Esophagus squamous epithelium (tissue), 5 donors: ENCODE measurements around the gene NT5DC2. TPM values are rescaled to one million over a fixed set of nuclear protein-coding genes. Genes with fewer than 3 reads are reported as not detected.

ENCODE experiments used
- DNase-seq: peaks from one replicate; lab custom pipeline; 2025; lab: John Stamatoyannopoulos, UW
- H3K27ac ChIP-seq, 4 donors: fragments of 200-600 bp; sonication (generic); one replicate each; pipeline ENCODE4 v1.5.1; 2016 to 2019; ENCODE audit warnings: mild to moderate bottlenecking in 1 of 4
- H3K27me3 ChIP-seq, 4 donors: fragments of 200-600 bp; sonication (generic); 1 replicate in 3 of 4; 2 replicates in 1 of 4; pipeline versions ENCODE4 v1.5.1 to v1.6.0; 2017 to 2021; ENCODE audit warnings: antibody characterized with exemption in 1 of 4
- H3K36me3 ChIP-seq, 3 donors: fragments of 200-600 bp; sonication (generic); one replicate each; pipeline ENCODE4 v1.5.1; 2016 to 2019
- H3K4me1 ChIP-seq, 3 donors: fragments of 200-600 bp; sonication (generic); one replicate each; pipeline ENCODE4 v1.5.1; 2017 to 2019
- H3K4me3 ChIP-seq, 4 donors: fragments of 200-600 bp; sonication (generic); 1 replicate in 3 of 4; 2 replicates in 1 of 4; pipeline ENCODE4 v1.5.1; 2016 to 2019; ENCODE audit warnings: mild to moderate bottlenecking in 2 of 4, moderate library complexity in 1 of 4
- H3K9me3 ChIP-seq, 3 donors: fragments of 200-600 bp; sonication (generic); one replicate each; pipeline ENCODE4 v1.5.1; 2016 to 2019
- POLR2A ChIP-seq, 4 donors: fragments of 450-650 bp; IDR thresholded peaks; one replicate each; pipeline ENCODE4 v1.6.1; 2017; ENCODE audit warnings: antibody characterized with exemption in 4 of 4, mild to moderate bottlenecking in 4 of 4, moderate library complexity in 3 of 4
- WGBS, 2 donors: methylation state at CpG; one replicate each; pipeline ENCODE4 v1.1.5; 2018; 5-methylcytosine and 5-hydroxymethylcytosine counted together
- intact Hi-C: fragments of 100-400 bp; cut with DNase I; formaldehyde crosslinking; loops from one replicate; pipeline ENCODE4 v1.15.0; 2022
- total RNA-seq, 4 donors: library from RNA; depleted of rRNA; stranded (reverse); fragments of >200 nt; gene quantifications; one replicate each; pipeline ENCODE4 v1.1.0, GENCODE V29; 2016
- TF ChIP-seq, protein P1 (sequence below), 6 experiments: fragments of 450-650 bp in 4 of 6; fragments of 200-600 bp in 2 of 6; sonication (generic) in 2 of 6; IDR thresholded peaks; one replicate each; pipeline ENCODE4 v1.5.1; 2016 to 2019; ENCODE audit warnings: antibody characterized with exemption in 6 of 6, mild to moderate bottlenecking in 4 of 6, moderate library complexity in 4 of 6
- donor health status: DM: yes; HTN: yes; CAD: no.

NT5DC2 gene
- total RNA-seq, 4 donors from 2014 or later: 58.9 to 79.5 (median 70.2) TPM

DNA sequence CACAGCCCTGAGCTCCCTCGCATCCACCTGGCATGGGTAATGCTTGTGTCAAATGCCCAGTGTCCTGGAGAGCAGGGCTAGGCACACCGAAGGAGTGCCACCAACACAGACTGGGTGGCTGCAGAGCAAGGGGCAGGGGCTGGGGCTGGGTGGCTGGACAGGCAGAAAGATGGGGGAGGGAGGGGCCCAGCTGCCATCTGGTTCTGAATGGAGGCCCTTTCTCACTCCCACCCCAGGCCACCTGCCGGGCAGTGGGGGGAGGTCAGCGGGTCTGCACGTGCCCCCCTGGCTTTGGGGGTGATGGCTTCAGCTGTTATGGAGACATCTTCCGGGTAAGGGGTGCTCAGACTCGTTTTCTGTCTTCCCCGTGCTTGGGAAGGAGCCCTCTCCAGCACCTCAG is 21.6 kb downstream of the NT5DC2 start:
- intact Hi-C loops: no loop called here
- Histone ChIP-seq H3K36me3 (no peaks in the 10 kb centered on the region), H3K4me1 (no peaks in the 10 kb centered on the region), H3K27ac (no peak overlapping the region), H3K9me3 (no peaks in the 10 kb centered on the region), H3K4me3 (no peak overlapping the region), H3K27me3 (no peaks in the 10 kb centered on the region)
- TF ChIP-seq, protein P1, sequence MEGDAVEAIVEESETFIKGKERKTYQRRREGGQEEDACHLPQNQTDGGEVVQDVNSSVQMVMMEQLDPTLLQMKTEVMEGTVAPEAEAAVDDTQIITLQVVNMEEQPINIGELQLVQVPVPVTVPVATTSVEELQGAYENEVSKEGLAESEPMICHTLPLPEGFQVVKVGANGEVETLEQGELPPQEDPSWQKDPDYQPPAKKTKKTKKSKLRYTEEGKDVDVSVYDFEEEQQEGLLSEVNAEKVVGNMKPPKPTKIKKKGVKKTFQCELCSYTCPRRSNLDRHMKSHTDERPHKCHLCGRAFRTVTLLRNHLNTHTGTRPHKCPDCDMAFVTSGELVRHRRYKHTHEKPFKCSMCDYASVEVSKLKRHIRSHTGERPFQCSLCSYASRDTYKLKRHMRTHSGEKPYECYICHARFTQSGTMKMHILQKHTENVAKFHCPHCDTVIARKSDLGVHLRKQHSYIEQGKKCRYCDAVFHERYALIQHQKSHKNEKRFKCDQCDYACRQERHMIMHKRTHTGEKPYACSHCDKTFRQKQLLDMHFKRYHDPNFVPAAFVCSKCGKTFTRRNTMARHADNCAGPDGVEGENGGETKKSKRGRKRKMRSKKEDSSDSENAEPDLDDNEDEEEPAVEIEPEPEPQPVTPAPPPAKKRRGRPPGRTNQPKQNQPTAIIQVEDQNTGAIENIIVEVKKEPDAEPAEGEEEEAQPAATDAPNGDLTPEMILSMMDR (IDR thresholded peaks at IDR 0.05): no peak
- TF ChIP-seq POLR2A (IDR thresholded peaks at IDR 0.05): no peak
- 60% methylated on average over 1 of the region's 8 CpGs; no CpG with 5 or more reads in 1 of the 2 donors for WGBS, 2 donors
- DNase-seq: no peak

- DNase-seq: no peak
- WGBS, 2 donors: 86% methylated on average over 5 of the region's 7 CpGs; no CpG with 5 or more reads in 1 of the 2 donors
These were observed 22.1 kb downstream of the NT5DC2 start for GRCh38 chr3:52511509-52511908.

DNA sequence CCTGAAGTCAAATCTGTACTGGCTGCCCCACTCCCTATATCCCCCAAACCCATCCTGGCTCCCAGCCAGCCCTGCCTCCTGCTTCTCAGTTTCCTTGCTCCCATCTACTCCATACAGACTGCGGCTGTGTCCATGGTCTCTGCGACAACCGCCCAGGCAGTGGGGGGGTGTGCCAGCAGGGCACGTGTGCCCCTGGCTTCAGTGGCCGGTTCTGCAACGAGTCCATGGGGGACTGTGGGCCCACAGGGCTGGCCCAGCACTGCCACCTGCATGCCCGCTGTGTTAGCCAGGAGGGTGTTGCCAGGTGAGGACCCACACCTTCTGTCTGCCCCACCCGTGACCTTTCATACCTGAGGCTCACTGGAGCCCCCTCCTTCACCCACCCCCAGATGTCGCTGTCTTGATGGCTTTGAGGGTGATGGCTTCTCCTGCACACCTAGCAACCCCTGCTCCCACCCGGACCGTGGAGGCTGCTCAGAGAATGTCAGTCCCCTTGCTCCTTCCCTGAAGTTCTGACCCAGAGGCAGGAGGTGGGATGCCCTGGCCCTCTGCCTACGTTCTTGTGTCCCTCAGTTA is 23.8 kb downstream of the NT5DC2 start:
- no peaks in the 10 kb centered on the region for H3K27me3 ChIP-seq
- H3K4me3 ChIP-seq: no peak overlapping the region
- no peaks in the 10 kb centered on the region for H3K9me3 ChIP-seq
- no peak overlapping the region for H3K27ac ChIP-seq
- DNase-seq: no peak
- no peaks in the 10 kb centered on the region for H3K36me3 ChIP-seq
- H3K4me1 ChIP-seq: no peaks in the 10 kb centered on the region
- TF ChIP-seq, protein P1 (IDR thresholded peaks at IDR 0.05): no peak
- no peak for TF ChIP-seq POLR2A (IDR thresholded peaks at IDR 0.05)
- intact Hi-C loops: no loop called here
- 34 to 69% methylated on average over 6 to 7 of the region's 12 CpGs for WGBS, 2 donors

More at GRCh38 chr3:52511509-52511908, 22.1 kb downstream of the NT5DC2 start:
- Histone ChIP-seq H3K4me1 (no peaks in the 10 kb centered on the region), H3K4me3 (no peak overlapping the region), H3K27me3 (no peaks in the 10 kb centered on the region), H3K9me3 (no peaks in the 10 kb centered on the region), H3K27ac (no peak overlapping the region), H3K36me3 (no peaks in the 10 kb centered on the region)
- TF ChIP-seq POLR2A (IDR thresholded peaks at IDR 0.05): no peak
- TF ChIP-seq, protein P1 (IDR thresholded peaks at IDR 0.05): no peak
- intact Hi-C loops: no loop called here

DNA sequence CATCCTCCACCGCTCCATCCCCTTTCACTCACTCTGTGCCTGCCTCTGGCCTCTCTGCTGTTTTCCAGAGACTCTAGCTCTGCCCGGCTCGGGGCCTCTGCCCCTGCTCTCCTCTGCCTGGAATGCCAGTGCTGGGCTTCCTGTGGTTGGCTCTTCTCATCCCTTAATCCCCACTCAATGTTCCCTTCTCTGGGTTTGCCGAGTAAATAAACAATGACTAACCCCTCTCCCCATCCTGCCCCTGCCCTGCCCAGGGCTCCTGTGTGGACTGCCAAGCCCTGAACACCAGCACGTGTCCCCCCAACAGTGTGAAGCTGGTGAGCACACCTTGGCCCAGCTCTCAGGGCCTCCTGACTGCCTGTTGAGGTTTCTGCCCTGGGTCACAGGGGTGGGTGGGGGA is 26.3 kb downstream of the NT5DC2 start:
- Histone ChIP-seq H3K9me3 (no peaks in the 10 kb centered on the region), H3K4me1 (no peaks in the 10 kb centered on the region), H3K27me3 (no peaks in the 10 kb centered on the region), H3K36me3 (no peaks in the 10 kb centered on the region), H3K4me3 (no peak overlapping the region), H3K27ac (no peak overlapping the region)
- TF ChIP-seq, protein P1 (IDR thresholded peaks at IDR 0.05): no peak
- TF ChIP-seq POLR2A (IDR thresholded peaks at IDR 0.05): no peak
- 45 to 59% methylated on average over 5 of the region's 5 CpGs for WGBS, 2 donors
- no peak for DNase-seq
- intact Hi-C loops: no loop called here

- TF ChIP-seq POLR2A (IDR thresholded peaks at IDR 0.05): no peak
- TF ChIP-seq, protein P1 (IDR thresholded peaks at IDR 0.05): no peak
- Histone ChIP-seq H3K36me3 (no peaks in the 10 kb centered on the region), H3K4me1 (no peaks in the 10 kb centered on the region), H3K27me3 (no peaks in the 10 kb centered on the region), H3K27ac (no peak overlapping the region), H3K4me3 (no peak overlapping the region), H3K9me3 (no peaks in the 10 kb centered on the region)
- 76 to 79% methylated on average over 13 to 14 of the region's 27 CpGs for WGBS, 2 donors
- intact Hi-C loops: no loop called here
- no peak for DNase-seq
These were observed 27.2 kb downstream of the NT5DC2 start for GRCh38 chr3:52506266-52506966.
